HUDEP-2 (cell line): ENCODE results near the gene IL27RA.

ENCODE experiments used
- DNase-seq, 76 experiments: peaks; one replicate each; lab custom pipeline; 2025; ENCODE audit not compliant: unreplicated experiment in 76 of 76; lab: John Stamatoyannopoulos, UW

Gene IL27RA

DNA sequence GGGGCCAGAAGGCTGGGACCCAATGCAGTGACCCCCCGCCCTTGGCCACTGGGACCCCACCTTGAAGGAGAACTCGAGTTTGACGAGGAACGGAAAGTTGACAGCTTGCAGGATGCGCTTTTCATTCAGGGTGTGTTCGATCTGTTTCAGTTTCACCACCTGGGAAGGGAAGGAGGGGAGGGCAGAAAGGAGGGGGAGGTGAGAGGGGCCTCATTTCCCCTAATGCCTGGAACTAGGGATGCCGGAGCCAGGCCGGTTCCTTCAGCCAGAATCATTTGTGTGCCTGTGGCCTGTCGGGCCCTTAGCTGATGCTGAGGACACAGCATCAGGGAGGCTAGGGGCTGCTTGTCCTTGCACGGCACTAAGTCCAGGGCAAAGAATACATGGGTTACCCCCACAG, 71.2 kb downstream of the IL27RA start:
- DNase-seq, result no peak
